Measurements from ENCODE around the gene FSHR.
A peak's percentile ranks its signal among the peaks of the same experiment; 100 is the strongest.

- TF ChIP-seq, protein P1, sequence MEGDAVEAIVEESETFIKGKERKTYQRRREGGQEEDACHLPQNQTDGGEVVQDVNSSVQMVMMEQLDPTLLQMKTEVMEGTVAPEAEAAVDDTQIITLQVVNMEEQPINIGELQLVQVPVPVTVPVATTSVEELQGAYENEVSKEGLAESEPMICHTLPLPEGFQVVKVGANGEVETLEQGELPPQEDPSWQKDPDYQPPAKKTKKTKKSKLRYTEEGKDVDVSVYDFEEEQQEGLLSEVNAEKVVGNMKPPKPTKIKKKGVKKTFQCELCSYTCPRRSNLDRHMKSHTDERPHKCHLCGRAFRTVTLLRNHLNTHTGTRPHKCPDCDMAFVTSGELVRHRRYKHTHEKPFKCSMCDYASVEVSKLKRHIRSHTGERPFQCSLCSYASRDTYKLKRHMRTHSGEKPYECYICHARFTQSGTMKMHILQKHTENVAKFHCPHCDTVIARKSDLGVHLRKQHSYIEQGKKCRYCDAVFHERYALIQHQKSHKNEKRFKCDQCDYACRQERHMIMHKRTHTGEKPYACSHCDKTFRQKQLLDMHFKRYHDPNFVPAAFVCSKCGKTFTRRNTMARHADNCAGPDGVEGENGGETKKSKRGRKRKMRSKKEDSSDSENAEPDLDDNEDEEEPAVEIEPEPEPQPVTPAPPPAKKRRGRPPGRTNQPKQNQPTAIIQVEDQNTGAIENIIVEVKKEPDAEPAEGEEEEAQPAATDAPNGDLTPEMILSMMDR (IDR thresholded peaks at IDR 0.05): peak; percentile 83 to 93 (median 90)
- TF ChIP-seq POLR2A (IDR thresholded peaks at IDR 0.05): no peak
Observed at GRCh38 chr2:48946449-48947048, 207.8 kb downstream of the FSHR start.

Measured in adrenal gland (tissue), 5 donors.